HEK293T (cell line): ENCODE data around the gene PDPK1.

Experiments used
- CTCF ChIA-PET: fragments of 350-600 bp; formaldehyde crosslinking; extraction: SDS; loops from one replicate; lab custom pipeline; 2021; ENCODE audit warnings: antibody characterized with exemption, inconsistent platforms; lab: Yijun Ruan, JAX
- POLR2A ChIA-PET: fragments of 350-600 bp; formaldehyde crosslinking; extraction: SDS; loops from one replicate; lab custom pipeline; 2020; ENCODE audit warnings: antibody characterized with exemption, inconsistent platforms; lab: Yijun Ruan, JAX
- DNase-seq: peaks from one replicate; pipeline ENCODE4 v3.0.0; 2012; ENCODE audit warnings: mixed read lengths; ENCODE audit errors: extremely low spot score
- ARNT ChIP-seq: fragments of 450-650 bp; IDR thresholded peaks from 2 replicates; pipeline ENCODE4 v1.6.1; 2017; ENCODE audit warnings: mild to moderate bottlenecking
- BHLHE40 ChIP-seq: fragments of 450-650 bp; IDR thresholded peaks from 2 replicates; pipeline ENCODE4 v1.6.1; 2016; ENCODE audit warnings: mild to moderate bottlenecking, moderate library complexity, borderline replicate concordance
- CTBP1 ChIP-seq: fragments of 450-650 bp; IDR thresholded peaks from 2 replicates; pipeline ENCODE4 v1.6.1; 2016; ENCODE audit warnings: borderline replicate concordance
- ELF4 ChIP-seq: fragments of 450-650 bp; IDR thresholded peaks from 2 replicates; pipeline ENCODE4 v1.6.1; 2017; ENCODE audit warnings: antibody characterized with exemption
- FOXA1 ChIP-seq: fragments of 450-650 bp; IDR thresholded peaks from 2 replicates; pipeline ENCODE4 v1.6.1; 2016; ENCODE audit warnings: mild to moderate bottlenecking
- FOXK2 ChIP-seq: fragments of 450-650 bp; IDR thresholded peaks from 2 replicates; pipeline ENCODE4 v1.6.1; 2016; ENCODE audit warnings: mild to moderate bottlenecking
- FOXM1 ChIP-seq: fragments of 450-650 bp; IDR thresholded peaks from 2 replicates; pipeline ENCODE4 v1.6.1; 2017; ENCODE audit warnings: mild to moderate bottlenecking, borderline replicate concordance
- HDGF ChIP-seq: fragments of 450-650 bp; IDR thresholded peaks from 2 replicates; pipeline ENCODE4 v1.6.1; 2017; ENCODE audit warnings: antibody characterized with exemption, borderline replicate concordance
- L3MBTL2 ChIP-seq: fragments of 450-650 bp; conservative IDR thresholded peaks from 2 replicates; pipeline ENCODE4 v1.6.1; 2016; ENCODE audit warnings: mild to moderate bottlenecking
- LEF1 ChIP-seq: fragments of 450-650 bp; IDR thresholded peaks from 2 replicates; pipeline ENCODE4 v1.6.1; 2017; ENCODE audit warnings: mild to moderate bottlenecking, borderline replicate concordance
- NFRKB ChIP-seq: fragments of 450-650 bp; IDR thresholded peaks from 2 replicates; pipeline ENCODE4 v1.6.1; 2016; ENCODE audit warnings: mild to moderate bottlenecking, moderate library complexity
- PKNOX1 ChIP-seq: fragments of 450-650 bp; IDR thresholded peaks from 2 replicates; pipeline ENCODE4 v1.6.1; 2016
- SP1 ChIP-seq: fragments of 450-650 bp; IDR thresholded peaks from 2 replicates; pipeline ENCODE4 v1.6.1; 2017
- SUZ12 ChIP-seq: fragments of 450-650 bp; IDR thresholded peaks from 2 replicates; pipeline ENCODE4 v1.6.1; 2016; ENCODE audit warnings: mild to moderate bottlenecking
- TARDBP ChIP-seq: fragments of 450-650 bp; IDR thresholded peaks from 2 replicates; pipeline ENCODE4 v1.6.1; 2016
- ZNF384 ChIP-seq: fragments of 450-650 bp; IDR thresholded peaks from 2 replicates; pipeline ENCODE4 v1.6.1; 2016

PDPK1 gene

GRCh38 chr16:2528161-2529060 is 9.4 kb upstream of the PDPK1 start:
- ChIA-PET POLR2A (interaction anchor here (1.3 kb wide), 1 partner anchor 8 kb away, joined by 3 read pairs; the partner anchor contains the start of gene AMDHD2), CTCF (no interaction called here)
- TF ChIP-seq BHLHE40 = no peak
- TF ChIP-seq ARNT = no peak
- TF ChIP-seq CTBP1 = no peak
- TF ChIP-seq HDGF = no peak
- no peak for TF ChIP-seq ZNF384
- no peak for TF ChIP-seq FOXA1
- TF ChIP-seq FOXK2 = no peak
- no peak for TF ChIP-seq SP1
- TF ChIP-seq LEF1 = no peak
- TF ChIP-seq ELF4 = no peak
- no peak for TF ChIP-seq L3MBTL2
- no peak for TF ChIP-seq NFRKB
- no peak for TF ChIP-seq SUZ12
- TF ChIP-seq PKNOX1 = no peak
- no peak for TF ChIP-seq TARDBP
- no peak for TF ChIP-seq FOXM1
- DNase-seq = no peak

GRCh38 chr16:2529061-2529931 is 8.5 kb upstream of the PDPK1 start:
- POLR2A ChIA-PET = interaction anchor here (1.3 kb wide), 1 partner anchor 9 kb away, joined by 3 read pairs; the partner anchor contains the start of gene AMDHD2
- CTCF ChIA-PET = no interaction called here
- no peak for DNase-seq
- TF ChIP-seq FOXM1 = no peak

GRCh38 chr16:2529961-2530628 is 7.7 kb upstream of the PDPK1 start:
- POLR2A ChIA-PET = interaction anchor here (1.7 kb wide), 1 partner anchor 12 kb away, joined by 4 read pairs; no protein-coding TSS in a partner anchor
- DNase-seq = no peak
- no peak for TF ChIP-seq ARNT
- TF ChIP-seq FOXA1 = no peak
- no peak for TF ChIP-seq ELF4
- no peak for TF ChIP-seq LEF1
- TF ChIP-seq BHLHE40 = no peak
- no peak for TF ChIP-seq TARDBP
- TF ChIP-seq PKNOX1 = no peak
- TF ChIP-seq SP1 = no peak
- TF ChIP-seq FOXM1 = no peak
- TF ChIP-seq SUZ12 = no peak
- no peak for TF ChIP-seq L3MBTL2
- TF ChIP-seq NFRKB = no peak
- TF ChIP-seq HDGF = no peak
- CTCF ChIA-PET = no interaction called here

- no peak for DNase-seq
- POLR2A ChIA-PET = interaction anchor here (0.6 to 1.7 kb wide), 5 partner anchors 9 to 28 kb away, joined by 3 to 8 read pairs (median 3); partner anchors contain the start of gene AMDHD2
- no peak for TF ChIP-seq HDGF
- no peak for TF ChIP-seq FOXK2
- TF ChIP-seq LEF1 = no peak
- no peak for TF ChIP-seq CTBP1
- TF ChIP-seq FOXM1 = no peak
- no peak for TF ChIP-seq BHLHE40
- TF ChIP-seq SP1 = no peak
- no peak for TF ChIP-seq SUZ12
- no peak for TF ChIP-seq FOXA1
- CTCF ChIA-PET = no interaction called here
Measured at GRCh38 chr16:2530629-2531318, 7.0 kb upstream of the PDPK1 start.

- ChIA-PET CTCF (no interaction called here), POLR2A (interaction anchor here (0.6 to 1.7 kb wide), 5 partner anchors 9 to 29 kb away, joined by 3 to 8 read pairs (median 3); partner anchors contain the start of gene AMDHD2)
- TF ChIP-seq TARDBP = no peak
- no peak for TF ChIP-seq LEF1
- no peak for TF ChIP-seq NFRKB
- no peak for TF ChIP-seq HDGF
- TF ChIP-seq L3MBTL2 = no peak
- no peak for TF ChIP-seq ELF4
- no peak for TF ChIP-seq BHLHE40
- TF ChIP-seq ZNF384 = no peak
- no peak for TF ChIP-seq FOXA1
- no peak for TF ChIP-seq ARNT
- TF ChIP-seq PKNOX1 = no peak
- no peak for TF ChIP-seq SP1
- TF ChIP-seq CTBP1 = no peak
- TF ChIP-seq SUZ12 = no peak
- no peak for TF ChIP-seq FOXK2
- DNase-seq = no peak
Measured at GRCh38 chr16:2531371-2531695, 6.5 kb upstream of the PDPK1 start, which contains the start of gene CEMP1. Gene CEMP1 (minus strand): TSS chr16:2531408. CDS start chr16:2531073, 335 bp downstream.
